ENCODE data around the gene MYCBPAP. TPM values are rescaled to one million over a fixed set of nuclear protein-coding genes. Genes with fewer than 3 reads are reported as not detected.

Gene MYCBPAP
- total RNA-seq, 1 experiment from 2014 or later: not detected

- TF ChIP-seq SIN3A (IDR thresholded peaks at IDR 0.05; ENCODE audit: low read depth) (no peak), JUND (IDR thresholded peaks at IDR 0.05) (no peak), EZH2phosphoT487 (IDR thresholded peaks at IDR 0.05; ENCODE audit: borderline replicate concordance) (no peak), CEBPB (IDR thresholded peaks at IDR 0.05; ENCODE audit: low read depth) (no peak), ZBTB33 (IDR thresholded peaks at IDR 0.05; ENCODE audit: extremely low read depth, insufficient replicate concordance, low read length) (no peak), ELF1 (IDR thresholded peaks at IDR 0.05; ENCODE audit: borderline replicate concordance, low read depth) (no peak), POLR2AphosphoS5 (IDR thresholded peaks at IDR 0.05; ENCODE audit: low read depth, low read length) (no peak), SRF (IDR thresholded peaks at IDR 0.05; ENCODE audit: low read depth) (no peak), YY1 (IDR thresholded peaks at IDR 0.05; ENCODE audit: extremely low read depth, insufficient replicate concordance, low read depth, low read length) (no peak), FOSL1 (IDR thresholded peaks at IDR 0.05; ENCODE audit: low read depth) (no peak)
- Histone ChIP-seq H3K79me2 (ENCODE audit: insufficient read depth, low read length) (no peaks in the 10 kb centered on the region), H3K27ac (ENCODE audit: low read depth, low read length) (no peak overlapping the region; the same call in 1 of the 2 replicates), H3K36me3 (ENCODE audit: control insufficient read depth in 1 of 2, insufficient read depth in 2 of 2, low read length in 2 of 2) (no peaks in the 10 kb centered on the region), H3K9me2 (ENCODE audit: insufficient read depth) (no peaks in the 10 kb centered on the region), H3K27me3 (ENCODE audit: insufficient read depth, low read length) (no peaks in the 10 kb centered on the region), H2AFZ (ENCODE audit: low read depth, low read length, poor library complexity, severe bottlenecking) (no peak overlapping the region), H3K4me2 (ENCODE audit: low read length) (peak overlapping the region; percentile 100), H3K4me3 (replicated peaks in 1 of 2; ENCODE audit: low read depth in 1 of 2, low read length in 2 of 2) (peak overlapping the region in 1 of 2 experiments; percentile 68; a peak in 3 of 4 replicates), H4K20me1 (ENCODE audit: insufficient read depth) (no peaks in the 10 kb centered on the region), H3K4me1 (ENCODE audit: control insufficient read depth in 1 of 2, insufficient read depth in 2 of 2, low read length in 2 of 2) (peaks cover 6 to 18% of the 10 kb centered on the region in 2 experiments; a peak in 3 of 4 replicates), H3K9me3 (ENCODE audit: control insufficient read depth in 1 of 2, insufficient read depth in 1 of 2, low read depth in 1 of 2, low read length in 2 of 2) (no peaks in the 10 kb centered on the region), H3K9ac (ENCODE audit: low read length) (peak overlapping the region; percentile 62; the same call in 1 of the 2 replicates)
- no peak for ATAC-seq
- BruUV-seq (replicated peaks): no TSS peak
- DNase-seq (ENCODE audit: low read depth, low spot score): no peak
- ChIA-PET POLR2A (interaction anchor here (1.8 kb wide), 1 partner anchor 11 kb away, joined by 8 read pairs; no protein-coding TSS in a partner anchor), CTCF (interaction anchor here (1.3 to 2.3 kb wide), 6 partner anchors 11 to 134 kb away, joined by 4 to 22 read pairs (median 5); no protein-coding TSS in a partner anchor), RAD21 (ENCODE audit: low non-redundant PET in 1 of 2, low total read pairs in 2 of 2, uncharacterized antibody in 2 of 2, unreplicated experiment in 2 of 2) (interaction anchor here (0.6 to 1.4 kb wide), 3 partner anchors 10 to 67 kb away, joined by 3 to 4 read pairs (median 4); no protein-coding TSS in a partner anchor)
- intact Hi-C loops (cut with micrococcal nuclease): no loop called here
These were observed 52.9 kb downstream of the MYCBPAP start for GRCh38 chr17:50560931-50561745.
